Thyroid gland (tissue), 4 donors: ENCODE results near the gene MRPL10.

Experiments used
- POLR2A ChIP-seq, 2 donors: fragments of 450-650 bp; IDR thresholded peaks; one replicate each; pipeline ENCODE4 v1.6.1; 2017; ENCODE audit warnings: antibody characterized with exemption in 2 of 2, mild to moderate bottlenecking in 2 of 2, moderate library complexity in 1 of 2
- TF ChIP-seq, protein P1 (sequence below), 6 experiments: fragments of 200-600 bp in 3 of 6; fragments of 450-650 bp in 3 of 6; sonication (generic) in 3 of 6; IDR thresholded peaks; one replicate each; pipeline ENCODE4 v1.5.1; 2016 to 2019; ENCODE audit warnings: antibody characterized with exemption in 6 of 6, mild to moderate bottlenecking in 2 of 6, inconsistent platforms in 1 of 6, moderate library complexity in 1 of 6

DNA sequence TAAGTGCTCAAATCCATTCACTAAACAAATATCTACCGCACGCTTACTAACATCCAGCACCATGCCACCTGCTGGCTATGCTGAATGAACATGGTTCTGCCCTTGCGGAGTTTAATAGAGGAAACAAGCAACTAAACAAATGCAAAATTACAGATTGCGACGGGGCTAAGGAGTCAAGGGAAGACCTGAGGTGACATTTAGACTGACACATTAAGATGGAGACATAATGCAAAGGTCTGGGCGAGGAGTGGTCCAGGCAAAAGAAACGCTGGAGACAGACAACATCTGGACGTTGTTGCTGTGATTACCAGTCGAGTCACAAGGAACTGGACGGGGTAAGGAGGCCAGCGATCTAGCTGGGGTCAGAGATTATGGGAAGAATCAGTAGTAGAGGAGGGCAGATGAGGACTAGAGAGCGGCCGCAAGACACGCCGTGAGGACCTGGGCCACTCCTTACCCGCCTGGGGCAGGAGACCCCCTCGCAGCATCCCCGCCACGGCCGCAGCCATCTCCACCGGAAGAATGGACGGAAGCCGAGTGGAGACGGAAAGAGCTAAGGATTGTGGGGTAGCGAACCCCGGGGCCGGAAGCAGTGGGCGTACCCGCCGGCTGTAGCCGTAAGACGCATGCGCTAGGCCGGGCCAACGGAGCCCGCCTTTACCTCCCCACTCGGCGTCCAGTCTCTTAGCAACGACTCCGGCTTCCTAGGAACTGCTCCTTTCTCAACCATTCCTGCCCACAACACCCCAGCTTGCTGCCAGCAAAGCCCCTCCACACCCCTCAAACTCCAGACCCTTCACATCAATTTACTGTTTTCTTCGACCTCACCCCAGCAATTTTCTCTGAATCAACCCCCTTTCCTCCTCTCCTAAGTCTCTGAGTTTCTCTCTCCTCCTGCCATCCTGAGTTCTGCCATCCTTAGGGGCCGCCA, at the start of gene MRPL10, which contains the start of gene LRRC46:
- TF ChIP-seq POLR2A (IDR thresholded peaks at IDR 0.05), result peak in 1 of 2 donors; percentile 77
- TF ChIP-seq, protein P1, sequence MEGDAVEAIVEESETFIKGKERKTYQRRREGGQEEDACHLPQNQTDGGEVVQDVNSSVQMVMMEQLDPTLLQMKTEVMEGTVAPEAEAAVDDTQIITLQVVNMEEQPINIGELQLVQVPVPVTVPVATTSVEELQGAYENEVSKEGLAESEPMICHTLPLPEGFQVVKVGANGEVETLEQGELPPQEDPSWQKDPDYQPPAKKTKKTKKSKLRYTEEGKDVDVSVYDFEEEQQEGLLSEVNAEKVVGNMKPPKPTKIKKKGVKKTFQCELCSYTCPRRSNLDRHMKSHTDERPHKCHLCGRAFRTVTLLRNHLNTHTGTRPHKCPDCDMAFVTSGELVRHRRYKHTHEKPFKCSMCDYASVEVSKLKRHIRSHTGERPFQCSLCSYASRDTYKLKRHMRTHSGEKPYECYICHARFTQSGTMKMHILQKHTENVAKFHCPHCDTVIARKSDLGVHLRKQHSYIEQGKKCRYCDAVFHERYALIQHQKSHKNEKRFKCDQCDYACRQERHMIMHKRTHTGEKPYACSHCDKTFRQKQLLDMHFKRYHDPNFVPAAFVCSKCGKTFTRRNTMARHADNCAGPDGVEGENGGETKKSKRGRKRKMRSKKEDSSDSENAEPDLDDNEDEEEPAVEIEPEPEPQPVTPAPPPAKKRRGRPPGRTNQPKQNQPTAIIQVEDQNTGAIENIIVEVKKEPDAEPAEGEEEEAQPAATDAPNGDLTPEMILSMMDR (IDR thresholded peaks at IDR 0.05), result peak in 1 of 6 experiments; percentile 26
